Neural progenitor cell (in vitro differentiated cells): ENCODE results near the gene DIPK1B.

Source experiments
- EZH2 ChIP-seq: fragments of 200-600 bp; sonication (generic); IDR thresholded peaks from 2 replicates; pipeline ENCODE4 v1.6.1; 2017; ENCODE audit warnings: antibody characterized with exemption, mild to moderate bottlenecking, moderate library complexity
- EZH2phosphoT487 ChIP-seq: fragments of 200-600 bp; sonication (generic); IDR thresholded peaks from 2 replicates; pipeline ENCODE4 v1.6.1; 2017; ENCODE audit warnings: antibody characterized with exemption
- TF ChIP-seq, protein P1 (sequence below): fragments of 200-600 bp; sonication (generic); IDR thresholded peaks from 2 replicates; pipeline ENCODE4 v1.5.1; 2017; ENCODE audit warnings: antibody characterized with exemption, mild to moderate bottlenecking

GRCh38 chr9:136666372-136667213 lies 45.8 kb upstream of the DIPK1B start:
- TF ChIP-seq, protein P1, sequence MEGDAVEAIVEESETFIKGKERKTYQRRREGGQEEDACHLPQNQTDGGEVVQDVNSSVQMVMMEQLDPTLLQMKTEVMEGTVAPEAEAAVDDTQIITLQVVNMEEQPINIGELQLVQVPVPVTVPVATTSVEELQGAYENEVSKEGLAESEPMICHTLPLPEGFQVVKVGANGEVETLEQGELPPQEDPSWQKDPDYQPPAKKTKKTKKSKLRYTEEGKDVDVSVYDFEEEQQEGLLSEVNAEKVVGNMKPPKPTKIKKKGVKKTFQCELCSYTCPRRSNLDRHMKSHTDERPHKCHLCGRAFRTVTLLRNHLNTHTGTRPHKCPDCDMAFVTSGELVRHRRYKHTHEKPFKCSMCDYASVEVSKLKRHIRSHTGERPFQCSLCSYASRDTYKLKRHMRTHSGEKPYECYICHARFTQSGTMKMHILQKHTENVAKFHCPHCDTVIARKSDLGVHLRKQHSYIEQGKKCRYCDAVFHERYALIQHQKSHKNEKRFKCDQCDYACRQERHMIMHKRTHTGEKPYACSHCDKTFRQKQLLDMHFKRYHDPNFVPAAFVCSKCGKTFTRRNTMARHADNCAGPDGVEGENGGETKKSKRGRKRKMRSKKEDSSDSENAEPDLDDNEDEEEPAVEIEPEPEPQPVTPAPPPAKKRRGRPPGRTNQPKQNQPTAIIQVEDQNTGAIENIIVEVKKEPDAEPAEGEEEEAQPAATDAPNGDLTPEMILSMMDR: no peak
- TF ChIP-seq EZH2: no peak
- TF ChIP-seq EZH2phosphoT487: no peak
